A549 (cell line): ENCODE results near the gene SMC5.

Experiments used
- CHD2 ChIP-seq: fragments of 150-350 bp; IDR thresholded peaks from 2 replicates; pipeline ENCODE4 v1.6.1; 2014; ENCODE audit warnings: low read length; ENCODE audit not compliant: partially characterized antibody
- ESRRA ChIP-seq: fragments of 150-350 bp; IDR thresholded peaks from 2 replicates; pipeline ENCODE4 v1.6.1; 2014; ENCODE audit warnings: mild to moderate bottlenecking, low read length, borderline replicate concordance
- FOSL2 ChIP-seq, 2 experiments: fragments of 450-650 bp in 1 of 2; fragments of >200 bp in 1 of 2; sonication (Bioruptor Twin) in 1 of 2; formaldehyde crosslinking; IDR thresholded peaks; 2 replicates each; pipeline versions ENCODE4 v1.5.0 to v1.6.1; 2016 to 2020; ENCODE audit warnings: mild to moderate bottlenecking in 1 of 2, moderate library complexity in 1 of 2
- HDAC2 ChIP-seq: fragments of 200-600 bp; sonication (generic); IDR thresholded peaks from 2 replicates; pipeline ENCODE4 v1.6.1; 2016
- NFE2L2 ChIP-seq: fragments of 150-350 bp; conservative IDR thresholded peaks from 2 replicates; pipeline ENCODE4 v1.6.1; 2014; ENCODE audit warnings: low read length
- NPAS2 ChIP-seq: fragments of 250-450 bp; sonication (Bioruptor Pico); IDR thresholded peaks from 2 replicates; pipeline ENCODE4 v1.8.0; 2022; ENCODE audit warnings: mild to moderate bottlenecking, moderate library complexity, borderline replicate concordance
- NR3C1 ChIP-seq: fragments of >200 bp; sonication (Bioruptor Twin); formaldehyde crosslinking; IDR thresholded peaks from 3 replicates; pipeline ENCODE4 v1.6.1; 2017
- POLR2A ChIP-seq: IDR thresholded peaks from 2 replicates; pipeline ENCODE4 v1.6.1; 2012; ENCODE audit warnings: mild to moderate bottlenecking, low read length
- RCOR1 ChIP-seq: fragments of 150-350 bp; IDR thresholded peaks from 2 replicates; pipeline ENCODE4 v1.6.1; 2014; ENCODE audit warnings: antibody characterized with exemption, low read length, low read depth
- RFX5 ChIP-seq: fragments of 450-650 bp; IDR thresholded peaks from 2 replicates; pipeline ENCODE4 v1.7.1; 2014; ENCODE audit warnings: antibody characterized with exemption, mild to moderate bottlenecking, moderate library complexity
- TF ChIP-seq, protein P1 (sequence below): fragments of >200 bp; sonication (Bioruptor Twin); formaldehyde crosslinking; IDR thresholded peaks from 3 replicates; pipeline ENCODE4 v1.5.1; 2016
- TF ChIP-seq, protein P2 (sequence below): IDR thresholded peaks from 2 replicates; pipeline ENCODE4 v1.6.1; 2012
- TF ChIP-seq, protein P3 (sequence below): fragments of 200-600 bp; sonication (generic); IDR thresholded peaks from 2 replicates; pipeline ENCODE4 v1.6.1; 2016; ENCODE audit warnings: antibody characterized with exemption, mild to moderate bottlenecking, moderate library complexity

DNA sequence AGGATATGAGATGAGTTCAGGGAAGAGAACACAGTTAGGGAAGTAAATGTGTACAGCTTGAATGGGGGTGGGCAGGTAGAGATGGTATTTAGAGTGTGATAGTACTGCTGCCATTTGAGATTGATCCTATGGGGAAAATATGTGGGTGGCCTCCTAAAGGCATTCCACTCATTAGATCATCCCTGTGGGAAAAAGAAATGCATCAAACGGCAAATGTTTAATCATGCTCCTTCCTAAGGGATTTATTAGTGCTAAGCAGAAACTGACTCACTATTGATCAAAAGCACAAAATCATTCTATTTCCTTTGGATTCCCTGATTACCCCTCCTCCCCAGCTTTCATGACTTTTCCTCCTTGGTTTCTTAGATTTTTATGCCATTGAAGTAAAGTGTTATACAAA lies 36.4 kb upstream of the SMC5 start:
- TF ChIP-seq, protein P1, sequence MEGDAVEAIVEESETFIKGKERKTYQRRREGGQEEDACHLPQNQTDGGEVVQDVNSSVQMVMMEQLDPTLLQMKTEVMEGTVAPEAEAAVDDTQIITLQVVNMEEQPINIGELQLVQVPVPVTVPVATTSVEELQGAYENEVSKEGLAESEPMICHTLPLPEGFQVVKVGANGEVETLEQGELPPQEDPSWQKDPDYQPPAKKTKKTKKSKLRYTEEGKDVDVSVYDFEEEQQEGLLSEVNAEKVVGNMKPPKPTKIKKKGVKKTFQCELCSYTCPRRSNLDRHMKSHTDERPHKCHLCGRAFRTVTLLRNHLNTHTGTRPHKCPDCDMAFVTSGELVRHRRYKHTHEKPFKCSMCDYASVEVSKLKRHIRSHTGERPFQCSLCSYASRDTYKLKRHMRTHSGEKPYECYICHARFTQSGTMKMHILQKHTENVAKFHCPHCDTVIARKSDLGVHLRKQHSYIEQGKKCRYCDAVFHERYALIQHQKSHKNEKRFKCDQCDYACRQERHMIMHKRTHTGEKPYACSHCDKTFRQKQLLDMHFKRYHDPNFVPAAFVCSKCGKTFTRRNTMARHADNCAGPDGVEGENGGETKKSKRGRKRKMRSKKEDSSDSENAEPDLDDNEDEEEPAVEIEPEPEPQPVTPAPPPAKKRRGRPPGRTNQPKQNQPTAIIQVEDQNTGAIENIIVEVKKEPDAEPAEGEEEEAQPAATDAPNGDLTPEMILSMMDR = no peak
- TF ChIP-seq CHD2 (no peak), HDAC2 (no peak), POLR2A (no peak), RFX5 (no peak), ESRRA (no peak), FOSL2 (IDR thresholded peaks at IDR 0.05) (no peak), FOSL2 (CRISPR knock-in tag; IDR thresholded peaks at IDR 0.05) (no peak), RCOR1 (no peak), NPAS2 (no peak), NR3C1 (no peak), NFE2L2 (no peak)
- TF ChIP-seq, protein P2, sequence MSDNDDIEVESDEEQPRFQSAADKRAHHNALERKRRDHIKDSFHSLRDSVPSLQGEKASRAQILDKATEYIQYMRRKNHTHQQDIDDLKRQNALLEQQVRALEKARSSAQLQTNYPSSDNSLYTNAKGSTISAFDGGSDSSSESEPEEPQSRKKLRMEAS = no peak
- TF ChIP-seq, protein P3, sequence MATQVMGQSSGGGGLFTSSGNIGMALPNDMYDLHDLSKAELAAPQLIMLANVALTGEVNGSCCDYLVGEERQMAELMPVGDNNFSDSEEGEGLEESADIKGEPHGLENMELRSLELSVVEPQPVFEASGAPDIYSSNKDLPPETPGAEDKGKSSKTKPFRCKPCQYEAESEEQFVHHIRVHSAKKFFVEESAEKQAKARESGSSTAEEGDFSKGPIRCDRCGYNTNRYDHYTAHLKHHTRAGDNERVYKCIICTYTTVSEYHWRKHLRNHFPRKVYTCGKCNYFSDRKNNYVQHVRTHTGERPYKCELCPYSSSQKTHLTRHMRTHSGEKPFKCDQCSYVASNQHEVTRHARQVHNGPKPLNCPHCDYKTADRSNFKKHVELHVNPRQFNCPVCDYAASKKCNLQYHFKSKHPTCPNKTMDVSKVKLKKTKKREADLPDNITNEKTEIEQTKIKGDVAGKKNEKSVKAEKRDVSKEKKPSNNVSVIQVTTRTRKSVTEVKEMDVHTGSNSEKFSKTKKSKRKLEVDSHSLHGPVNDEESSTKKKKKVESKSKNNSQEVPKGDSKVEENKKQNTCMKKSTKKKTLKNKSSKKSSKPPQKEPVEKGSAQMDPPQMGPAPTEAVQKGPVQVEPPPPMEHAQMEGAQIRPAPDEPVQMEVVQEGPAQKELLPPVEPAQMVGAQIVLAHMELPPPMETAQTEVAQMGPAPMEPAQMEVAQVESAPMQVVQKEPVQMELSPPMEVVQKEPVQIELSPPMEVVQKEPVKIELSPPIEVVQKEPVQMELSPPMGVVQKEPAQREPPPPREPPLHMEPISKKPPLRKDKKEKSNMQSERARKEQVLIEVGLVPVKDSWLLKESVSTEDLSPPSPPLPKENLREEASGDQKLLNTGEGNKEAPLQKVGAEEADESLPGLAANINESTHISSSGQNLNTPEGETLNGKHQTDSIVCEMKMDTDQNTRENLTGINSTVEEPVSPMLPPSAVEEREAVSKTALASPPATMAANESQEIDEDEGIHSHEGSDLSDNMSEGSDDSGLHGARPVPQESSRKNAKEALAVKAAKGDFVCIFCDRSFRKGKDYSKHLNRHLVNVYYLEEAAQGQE = no peak
